Uterus (tissue), 2 donors: ENCODE measurements around the gene MYOG.

Experiments used
- POLR2A ChIP-seq, 2 donors: fragments of 450-650 bp; IDR thresholded peaks; one replicate each; pipeline ENCODE4 v1.6.1; 2016; ENCODE audit warnings: antibody characterized with exemption in 2 of 2, mild to moderate bottlenecking in 1 of 2, moderate library complexity in 1 of 2
- TF ChIP-seq, protein P1 (sequence below), 4 experiments: fragments of 200-600 bp in 2 of 4; fragments of 450-650 bp in 2 of 4; sonication (generic) in 2 of 4; IDR thresholded peaks; one replicate each; pipeline ENCODE4 v1.5.1; 2016 to 2019; ENCODE audit warnings: antibody characterized with exemption in 4 of 4, mild to moderate bottlenecking in 2 of 4, moderate library complexity in 1 of 4

DNA sequence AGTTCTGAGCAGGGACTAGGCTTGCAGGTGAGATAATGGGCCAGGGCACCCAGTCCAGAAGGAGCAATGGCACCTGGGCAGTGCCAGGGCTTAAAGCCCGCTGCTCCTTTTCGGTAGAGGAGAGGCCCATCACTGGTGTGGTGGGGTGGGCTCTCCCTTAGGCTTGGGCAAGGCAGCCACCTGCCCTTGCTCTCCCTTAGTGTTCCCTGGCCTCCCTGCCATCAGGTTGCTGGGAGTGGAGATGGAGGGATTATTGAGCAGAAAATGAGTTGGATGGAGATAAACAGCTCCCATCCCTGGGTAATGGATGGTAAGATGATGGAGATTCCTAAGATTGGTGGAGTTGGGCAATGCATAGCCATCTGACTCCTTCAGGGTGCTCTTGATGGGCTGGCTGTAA is 7.9 kb downstream of the MYOG start:
- TF ChIP-seq, protein P1, sequence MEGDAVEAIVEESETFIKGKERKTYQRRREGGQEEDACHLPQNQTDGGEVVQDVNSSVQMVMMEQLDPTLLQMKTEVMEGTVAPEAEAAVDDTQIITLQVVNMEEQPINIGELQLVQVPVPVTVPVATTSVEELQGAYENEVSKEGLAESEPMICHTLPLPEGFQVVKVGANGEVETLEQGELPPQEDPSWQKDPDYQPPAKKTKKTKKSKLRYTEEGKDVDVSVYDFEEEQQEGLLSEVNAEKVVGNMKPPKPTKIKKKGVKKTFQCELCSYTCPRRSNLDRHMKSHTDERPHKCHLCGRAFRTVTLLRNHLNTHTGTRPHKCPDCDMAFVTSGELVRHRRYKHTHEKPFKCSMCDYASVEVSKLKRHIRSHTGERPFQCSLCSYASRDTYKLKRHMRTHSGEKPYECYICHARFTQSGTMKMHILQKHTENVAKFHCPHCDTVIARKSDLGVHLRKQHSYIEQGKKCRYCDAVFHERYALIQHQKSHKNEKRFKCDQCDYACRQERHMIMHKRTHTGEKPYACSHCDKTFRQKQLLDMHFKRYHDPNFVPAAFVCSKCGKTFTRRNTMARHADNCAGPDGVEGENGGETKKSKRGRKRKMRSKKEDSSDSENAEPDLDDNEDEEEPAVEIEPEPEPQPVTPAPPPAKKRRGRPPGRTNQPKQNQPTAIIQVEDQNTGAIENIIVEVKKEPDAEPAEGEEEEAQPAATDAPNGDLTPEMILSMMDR (IDR thresholded peaks at IDR 0.05) = no peak
- no peak for TF ChIP-seq POLR2A (IDR thresholded peaks at IDR 0.05)
